SHP77 treated with DMSO at 0.1 percent for 48 hours (cell line): Measurements from ENCODE around the gene MMP14.

Experiments used
- DNase-seq: peaks from one replicate; lab custom pipeline; 2025; lab: John Stamatoyannopoulos, UW

Gene MMP14

GRCh38 chr14:22884738-22885523 is 48.5 kb downstream of the MMP14 start:
- DNase-seq, result no peak

GRCh38 chr14:22885975-22886374 is 49.6 kb downstream of the MMP14 start:
- no peak for DNase-seq

DNA sequence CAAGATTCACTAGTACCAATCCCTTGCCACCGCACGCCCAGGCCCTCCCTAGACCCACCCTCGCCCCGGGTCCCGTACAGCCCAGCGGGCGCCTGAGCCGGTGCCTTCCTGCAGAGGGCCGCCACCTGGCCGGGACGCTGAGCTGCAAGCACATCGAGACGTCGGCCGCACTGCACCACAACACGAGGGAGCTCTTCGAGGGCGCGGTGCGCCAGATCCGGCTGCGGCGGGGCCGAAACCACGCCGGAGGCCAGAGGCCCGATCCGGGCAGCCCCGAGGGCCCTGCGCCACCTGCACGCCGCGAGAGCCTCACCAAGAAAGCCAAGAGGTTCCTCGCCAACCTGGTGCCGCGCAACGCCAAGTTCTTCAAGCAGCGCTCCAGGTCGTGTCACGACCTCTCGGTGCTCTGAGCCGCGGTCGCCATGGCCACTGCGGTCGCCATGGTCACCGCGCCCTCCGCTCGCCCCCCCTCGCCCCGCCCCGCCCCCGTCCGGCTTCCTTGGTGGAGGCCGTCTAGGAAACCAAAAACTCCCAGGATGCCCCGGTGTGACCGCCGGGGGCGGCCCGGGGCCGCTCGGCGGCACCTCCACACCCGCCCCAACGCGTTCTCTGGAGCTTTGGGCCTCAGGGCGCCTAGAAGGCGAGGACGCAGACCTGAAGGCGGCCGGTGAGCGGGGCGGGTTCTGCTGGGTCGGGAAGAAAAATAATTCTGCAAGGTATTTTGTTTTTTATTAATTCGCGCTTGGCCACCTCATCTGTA is 50.3 kb downstream of the MMP14 start:
- DNase-seq, result peak; percentile 56

GRCh38 chr14:22887260-22887989 is 51.0 kb downstream of the MMP14 start:
- peak; percentile 92 for DNase-seq

DNA sequence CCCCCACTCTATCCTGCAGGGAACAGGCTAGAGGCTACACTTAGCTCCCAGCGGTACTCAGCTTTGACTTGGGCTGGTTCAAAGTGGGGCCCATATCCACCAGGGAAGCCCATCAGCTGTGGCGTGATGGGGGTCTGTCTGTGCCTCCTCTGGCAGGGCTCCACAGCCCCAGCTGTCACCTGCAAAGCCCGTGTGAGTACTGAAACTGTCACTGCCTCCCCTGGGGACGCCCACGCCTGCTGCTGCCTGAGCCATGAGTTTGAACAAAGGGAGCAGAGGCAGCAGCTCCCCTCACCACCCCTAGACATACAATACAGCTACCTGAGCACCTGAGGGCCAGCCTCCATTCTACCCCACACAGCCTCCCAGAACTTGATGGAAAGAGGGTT is 51.6 kb downstream of the MMP14 start:
- DNase-seq, result no peak

DNA sequence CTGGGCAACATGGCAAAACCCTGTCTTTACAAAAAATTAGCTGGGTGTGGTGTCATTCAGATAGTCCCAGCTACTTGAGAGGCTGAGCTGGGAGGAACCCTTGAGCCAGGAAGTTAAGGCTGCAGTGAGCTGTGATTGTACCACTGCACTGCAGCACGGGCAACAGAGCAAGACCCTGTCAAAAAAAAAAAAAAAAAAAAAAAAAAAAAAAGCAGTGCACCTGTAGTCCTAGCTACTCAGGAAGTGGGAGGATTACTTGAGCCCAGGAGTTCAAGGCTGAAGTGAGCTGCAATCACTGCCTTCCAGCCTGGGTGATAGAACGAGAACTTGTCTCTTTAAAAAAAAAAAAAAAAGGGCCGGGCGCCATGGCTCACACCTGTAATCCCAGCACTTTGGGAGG is 52.3 kb downstream of the MMP14 start:
- no peak for DNase-seq

DNA sequence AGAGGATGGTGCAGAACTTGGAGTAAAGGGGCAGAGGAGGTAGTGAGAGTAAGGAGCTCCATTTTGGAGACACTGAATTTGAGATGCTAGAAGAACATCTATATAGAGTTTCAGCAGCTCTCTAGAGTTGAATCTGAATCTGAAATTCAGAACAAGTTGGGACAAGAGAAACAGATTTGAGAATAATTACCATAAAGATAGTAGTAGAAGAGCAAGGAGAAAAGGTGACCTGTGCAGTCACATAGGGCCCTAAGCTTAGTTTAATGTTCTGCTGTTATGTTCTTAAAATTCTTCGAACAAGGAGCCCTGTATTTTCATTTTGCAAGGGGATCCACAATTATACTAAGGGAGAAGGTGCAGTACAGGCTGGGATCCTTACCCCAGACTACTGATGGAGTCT is 54.0 kb downstream of the MMP14 start:
- no peak for DNase-seq

DNA sequence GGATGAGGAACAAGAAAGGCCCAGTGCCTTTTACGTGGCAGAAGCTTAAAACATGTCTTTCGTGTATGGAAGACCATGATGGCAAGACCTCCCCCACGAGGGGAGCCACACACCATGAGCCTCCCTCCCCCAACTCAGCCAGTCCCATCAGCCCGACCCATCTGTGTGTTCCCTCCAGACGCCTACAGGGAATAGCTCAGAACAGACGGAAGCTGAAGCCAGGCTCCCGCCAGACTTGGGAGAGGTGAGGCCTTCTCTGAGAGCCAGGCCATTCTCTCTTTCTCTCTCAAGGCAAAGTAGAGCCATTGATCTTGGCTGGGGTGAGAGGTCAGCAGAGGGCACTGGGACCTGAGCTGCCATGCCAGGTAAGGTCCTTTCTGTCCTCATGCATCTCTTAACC is 56.1 kb downstream of the MMP14 start:
- no peak for DNase-seq

DNA sequence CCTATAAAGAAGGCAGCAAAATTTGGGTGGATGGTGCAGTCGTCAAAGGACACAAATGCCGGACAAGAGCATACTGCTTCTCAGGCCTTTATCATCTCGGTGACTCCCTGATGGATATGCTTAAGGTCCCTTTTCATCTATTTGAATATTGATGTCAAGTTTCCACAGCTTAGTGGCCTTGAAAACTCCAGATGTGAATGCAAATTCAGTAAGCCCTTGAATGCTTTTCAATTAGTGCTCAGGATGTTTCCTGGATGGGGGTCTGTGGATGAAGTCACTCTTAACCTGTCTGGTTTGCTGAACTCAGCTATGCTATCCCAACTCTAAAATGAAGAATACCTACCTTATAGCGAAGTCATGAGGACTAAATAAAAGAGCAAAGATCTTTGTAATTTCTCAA is 57.3 kb downstream of the MMP14 start:
- DNase-seq, result no peak

- DNase-seq, result no peak
Observed at GRCh38 chr14:22895402-22895801, 59.0 kb downstream of the MMP14 start.

GRCh38 chr14:22896356-22896755 is 60.0 kb downstream of the MMP14 start:
- no peak for DNase-seq

DNA sequence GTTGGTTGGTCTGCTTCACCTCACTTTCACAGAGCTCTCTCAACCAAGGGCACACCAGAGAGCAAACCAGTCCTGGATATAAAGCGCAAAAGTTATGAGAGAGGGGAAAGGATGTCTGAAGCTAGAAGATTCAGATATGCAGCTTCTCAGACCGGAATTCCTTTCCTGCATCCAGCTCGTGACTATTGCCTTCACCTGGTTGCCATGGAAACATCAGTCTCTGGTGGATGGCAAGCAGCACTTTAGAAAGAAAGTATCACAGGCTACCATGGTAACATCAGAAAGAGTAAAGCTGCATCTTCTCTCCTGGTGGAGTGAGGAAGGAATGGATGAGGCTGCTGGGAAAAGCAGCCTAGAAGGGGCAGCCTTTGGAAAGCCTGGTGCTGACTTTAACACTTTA is 60.4 kb downstream of the MMP14 start:
- no peak for DNase-seq

DNA sequence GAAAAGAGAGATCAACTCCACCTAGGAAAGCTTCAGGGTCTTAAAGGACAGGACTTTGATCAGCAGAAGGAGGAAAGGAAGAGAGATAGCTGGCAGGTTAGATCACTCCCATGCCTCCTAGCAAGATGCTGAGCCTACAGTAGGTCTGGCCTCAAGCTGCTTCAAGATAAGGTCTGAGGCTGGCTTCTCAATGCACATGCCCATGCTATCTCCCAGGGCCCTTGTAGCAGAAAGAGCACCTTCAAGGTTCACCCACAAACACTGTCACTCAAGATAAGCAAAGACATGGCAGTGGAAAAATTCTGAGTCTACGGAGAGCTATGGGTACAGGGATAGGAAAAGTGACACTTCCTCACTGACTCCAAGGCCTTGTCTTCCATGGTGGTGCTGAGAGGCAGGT is 61.0 kb downstream of the MMP14 start:
- DNase-seq, result no peak
